DMS153 (cell line): Measurements from ENCODE around the gene DENND1B.

Experiments used
- DNase-seq: peaks from one replicate; lab custom pipeline; 2025; lab: John Stamatoyannopoulos, UW

DENND1B gene

DNA sequence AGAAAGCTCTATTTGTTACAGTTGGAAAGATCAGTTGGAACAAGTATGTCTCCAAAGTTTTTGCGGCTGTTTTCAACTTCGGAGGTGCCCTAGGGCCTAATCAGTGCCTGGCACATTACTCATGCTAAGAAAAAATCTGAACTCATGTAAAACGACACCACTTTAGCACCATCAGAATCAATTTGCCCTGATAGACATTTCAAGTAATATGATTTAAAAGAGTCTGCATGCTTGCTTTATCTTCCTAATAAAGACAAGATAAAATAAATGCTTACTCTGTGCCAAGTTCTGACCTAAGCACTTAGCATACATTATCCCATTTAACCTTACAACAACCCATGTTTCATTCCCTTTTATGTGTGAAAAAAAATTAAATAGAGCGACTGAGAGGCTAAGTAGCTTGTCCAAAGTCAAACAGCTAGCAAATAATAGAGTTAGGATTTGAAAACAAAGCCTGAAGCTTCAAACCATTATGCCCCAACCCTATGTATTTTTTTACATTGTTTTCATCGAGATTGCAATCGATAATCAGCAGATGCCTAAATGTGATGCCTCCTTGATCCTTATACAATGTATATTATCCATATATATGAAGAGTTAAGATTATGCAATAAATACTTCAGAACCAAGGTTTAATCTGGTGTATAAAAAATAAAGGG is 91.3 kb downstream of the DENND1B start:
- no peak for DNase-seq

- DNase-seq, result no peak
These were observed 92.0 kb downstream of the DENND1B start for GRCh38 chr1:197683280-197683679.

GRCh38 chr1:197680311-197680710 is 95.0 kb downstream of the DENND1B start:
- no peak for DNase-seq

DNA sequence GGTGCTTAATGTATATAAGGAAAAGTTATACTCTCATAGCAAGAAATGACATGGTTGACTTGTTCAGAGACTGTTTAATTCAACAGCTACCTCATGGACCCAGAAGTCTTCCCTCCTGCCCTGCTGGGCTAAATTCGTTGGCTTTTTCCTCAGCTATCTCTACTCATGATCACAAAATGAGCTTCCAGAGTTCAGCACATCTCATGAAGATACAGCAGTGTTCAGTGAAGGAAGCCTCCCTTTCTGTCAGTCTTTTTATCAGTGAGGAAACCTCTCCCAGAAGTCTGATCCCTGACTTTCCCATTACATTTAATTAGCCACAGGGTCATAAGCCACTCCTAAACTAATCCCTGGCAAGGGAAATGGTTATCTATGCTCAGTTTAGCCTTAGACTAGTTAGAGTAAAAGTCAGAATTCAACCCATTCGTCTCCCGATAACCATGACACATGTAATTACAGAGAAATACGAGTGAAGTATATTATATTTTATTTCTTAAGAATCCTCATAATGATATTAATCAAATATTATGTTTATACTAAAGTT is 97.5 kb downstream of the DENND1B start:
- DNase-seq, result no peak

GRCh38 chr1:197677313-197677712 is 98.0 kb downstream of the DENND1B start:
- DNase-seq, result no peak

DNA sequence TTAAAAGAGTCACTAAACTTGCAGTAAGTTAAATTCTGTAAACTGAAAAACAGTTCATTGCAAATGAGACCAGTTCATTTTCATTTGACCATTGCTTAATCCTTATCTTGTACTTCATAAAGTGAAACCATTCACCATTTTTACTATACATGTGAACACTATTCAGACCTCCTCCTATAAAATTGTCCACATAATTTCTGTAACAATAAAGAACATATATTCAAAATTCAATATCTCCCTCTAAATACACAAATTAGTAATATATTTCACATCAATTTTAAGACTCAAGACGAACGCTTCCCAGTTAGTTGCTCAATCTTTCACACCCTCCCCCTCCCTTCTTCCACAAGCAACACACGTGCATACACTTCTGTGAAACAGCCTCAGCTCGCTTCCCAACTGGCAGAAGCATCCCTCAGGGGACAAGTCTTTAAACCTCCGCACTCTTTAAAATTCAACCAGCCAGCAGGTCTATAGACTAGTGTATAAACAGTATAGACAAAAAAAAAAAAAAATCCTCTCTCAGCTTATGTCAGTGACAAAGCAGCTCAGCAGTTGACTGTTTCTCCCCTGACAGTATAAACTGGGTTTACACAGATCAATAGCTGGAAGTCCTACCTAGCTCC is 99.6 kb downstream of the DENND1B start:
- no peak for DNase-seq

GRCh38 chr1:197674286-197674685 is 101.0 kb downstream of the DENND1B start:
- no peak for DNase-seq

DNA sequence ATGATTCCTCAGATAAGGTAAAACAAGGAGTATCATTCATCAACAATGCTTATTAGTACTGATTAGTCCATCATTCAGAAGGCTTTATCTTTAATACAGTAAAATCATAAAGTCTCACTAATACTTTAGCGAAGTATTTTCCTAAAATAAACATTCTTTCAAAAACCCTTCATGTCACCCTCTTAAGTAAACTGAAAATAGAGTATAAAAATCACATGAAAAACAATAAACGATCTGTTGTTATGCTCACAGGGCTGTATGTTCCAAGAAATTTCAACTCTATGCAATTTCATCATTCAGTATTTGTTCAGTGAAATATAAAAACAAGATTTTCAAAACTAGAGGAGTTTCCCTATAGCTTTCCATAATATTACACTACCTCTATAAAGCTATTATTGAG is 102.0 kb downstream of the DENND1B start:
- DNase-seq, result no peak

DNA sequence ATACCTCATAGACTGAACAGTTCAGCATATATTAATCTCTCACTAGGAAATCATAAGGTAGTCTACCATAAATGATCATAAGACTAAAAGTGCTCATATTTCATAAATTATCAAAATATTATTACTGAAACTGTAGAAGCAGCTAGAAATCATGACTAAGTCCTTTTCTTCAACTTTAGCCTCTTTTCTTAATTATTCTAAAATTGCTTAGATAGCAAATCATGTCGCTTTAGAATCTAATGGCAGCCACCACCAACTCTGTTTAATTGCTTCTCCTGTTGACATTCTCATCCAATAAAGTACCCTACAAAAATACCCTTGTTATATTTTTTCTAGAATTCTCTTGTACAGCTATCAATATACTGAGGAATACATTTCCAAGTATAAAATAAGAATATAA is 102.9 kb downstream of the DENND1B start:
- no peak for DNase-seq

DNA sequence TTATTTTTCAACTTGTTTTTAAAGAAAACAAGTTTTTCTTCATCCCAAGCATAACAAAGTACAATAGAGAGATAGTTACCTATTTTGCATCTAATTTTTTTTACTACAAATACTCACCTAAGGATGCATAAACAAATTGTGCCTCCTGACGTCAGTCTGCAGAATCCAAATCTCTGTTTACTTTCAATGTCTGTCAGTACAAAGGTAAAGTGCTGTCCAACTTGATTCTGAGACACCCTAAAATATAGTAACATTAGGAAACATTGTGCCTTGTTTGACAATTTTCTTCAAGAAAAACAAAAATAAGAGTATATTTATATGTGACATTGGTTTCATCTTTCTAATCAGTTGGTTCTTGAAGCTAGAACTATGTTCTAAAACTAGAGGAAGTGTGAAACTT is 103.4 kb downstream of the DENND1B start:
- DNase-seq, result no peak

GRCh38 chr1:197671140-197671539 is 104.1 kb downstream of the DENND1B start:
- DNase-seq, result no peak

- DNase-seq, result no peak
These were observed 108.5 kb downstream of the DENND1B start for GRCh38 chr1:197666769-197667285.

GRCh38 chr1:197664391-197664790 is 110.9 kb downstream of the DENND1B start:
- DNase-seq, result no peak

DNA sequence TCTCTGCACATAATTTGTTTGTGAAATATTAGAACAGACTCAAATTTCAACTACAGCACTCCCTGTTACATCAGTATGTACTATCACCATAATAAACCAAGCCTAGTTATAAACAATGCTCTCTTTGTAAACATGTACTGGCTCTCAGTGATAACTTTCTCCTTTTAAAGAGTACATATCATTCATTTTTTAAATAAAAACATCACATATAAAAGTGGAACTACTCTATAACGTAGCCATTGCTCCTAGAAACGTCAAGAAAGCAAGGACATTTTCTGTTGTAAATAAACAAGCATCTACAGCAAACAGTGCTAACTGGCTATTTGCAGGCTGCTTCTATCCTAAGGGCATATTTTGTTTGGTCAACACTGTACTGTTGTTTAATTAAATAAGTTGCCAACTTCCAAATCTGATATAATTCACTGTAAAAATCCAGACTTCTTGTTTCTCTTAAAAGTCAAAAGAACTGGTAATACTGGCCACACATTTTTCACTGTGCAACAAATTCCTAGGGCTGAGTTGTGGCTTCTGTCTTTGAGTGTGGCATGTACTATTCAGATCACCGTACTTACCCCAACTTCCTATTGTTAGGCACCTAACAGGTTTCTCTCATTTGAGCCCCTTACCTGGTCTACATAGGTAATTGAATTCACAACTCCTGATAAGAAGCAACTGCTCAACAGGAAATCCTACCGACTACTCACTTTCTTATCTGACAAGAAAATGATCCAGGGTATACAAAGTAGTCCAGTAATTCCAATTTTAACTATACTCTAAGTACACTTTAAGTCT is 111.9 kb downstream of the DENND1B start:
- DNase-seq, result no peak

DNA sequence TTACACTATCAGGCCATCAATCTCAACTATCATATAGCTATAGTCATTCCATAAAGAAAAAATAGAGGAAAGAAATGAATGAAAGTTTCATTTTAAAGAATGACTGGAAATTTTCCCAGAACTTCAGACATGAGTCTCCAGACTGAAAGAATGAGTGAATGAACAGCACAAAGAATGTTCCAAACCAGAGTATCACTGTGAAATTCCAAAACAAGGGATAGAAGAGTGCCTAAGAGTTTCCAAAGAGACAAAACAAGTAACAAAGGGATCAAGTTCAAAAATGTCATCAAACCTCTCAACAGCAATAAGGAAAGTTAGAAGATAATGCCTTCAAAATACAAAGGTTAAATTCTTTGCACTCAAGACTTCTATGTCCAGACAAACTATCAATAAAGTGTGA is 114.9 kb downstream of the DENND1B start:
- no peak for DNase-seq

GRCh38 chr1:197659171-197659570 is 116.1 kb downstream of the DENND1B start:
- DNase-seq, result no peak

DNA sequence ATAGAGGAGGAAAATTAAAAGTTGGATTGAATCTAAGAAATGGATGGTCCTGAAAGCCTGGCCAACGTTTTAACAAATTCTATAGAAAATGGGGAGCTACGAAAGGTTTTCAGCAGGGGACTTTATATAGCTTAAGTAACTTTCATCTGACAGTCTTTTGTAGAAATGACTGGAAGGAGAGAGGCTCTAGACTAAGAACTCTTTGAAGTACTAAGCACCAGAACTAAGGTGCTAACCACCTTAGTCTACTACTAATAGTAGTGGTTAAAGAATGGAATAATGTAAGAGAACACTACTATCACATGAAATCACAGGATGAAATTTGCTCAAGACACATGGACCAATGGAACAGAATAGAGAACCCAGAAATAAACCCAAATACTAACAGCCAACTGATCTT is 126.1 kb downstream of the DENND1B start:
- DNase-seq, result no peak

GRCh38 chr1:197638316-197638715 is 137.0 kb downstream of the DENND1B start:
- DNase-seq, result no peak

GRCh38 chr1:197637406-197637805 is 137.9 kb downstream of the DENND1B start:
- no peak for DNase-seq

- DNase-seq, result no peak
These were observed 141.7 kb downstream of the DENND1B start for GRCh38 chr1:197633447-197634078.

DNA sequence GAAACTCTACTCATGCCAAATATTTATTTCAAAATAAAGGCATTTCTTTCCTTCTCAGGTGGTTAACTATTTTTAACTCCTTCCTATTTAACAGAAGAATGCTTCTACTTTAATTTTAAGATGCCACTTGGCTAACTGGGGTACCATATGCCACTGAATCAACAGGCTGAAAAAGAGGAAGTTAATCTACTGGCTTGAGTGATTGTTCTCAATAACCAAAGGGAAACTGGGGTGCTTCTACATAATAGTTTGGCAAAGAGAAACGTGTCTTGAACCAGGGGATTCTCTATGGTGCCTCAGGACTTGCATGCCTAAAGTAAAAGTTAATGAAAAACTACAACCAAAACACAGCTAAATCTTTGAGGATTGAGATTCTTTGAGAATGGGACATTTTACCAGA is 142.6 kb downstream of the DENND1B start:
- DNase-seq, result no peak

- DNase-seq, result no peak
These were observed 143.3 kb downstream of the DENND1B start for GRCh38 chr1:197632005-197632404.
